Measurements from ENCODE around the gene DAZAP1.

DAZAP1 gene

DNA sequence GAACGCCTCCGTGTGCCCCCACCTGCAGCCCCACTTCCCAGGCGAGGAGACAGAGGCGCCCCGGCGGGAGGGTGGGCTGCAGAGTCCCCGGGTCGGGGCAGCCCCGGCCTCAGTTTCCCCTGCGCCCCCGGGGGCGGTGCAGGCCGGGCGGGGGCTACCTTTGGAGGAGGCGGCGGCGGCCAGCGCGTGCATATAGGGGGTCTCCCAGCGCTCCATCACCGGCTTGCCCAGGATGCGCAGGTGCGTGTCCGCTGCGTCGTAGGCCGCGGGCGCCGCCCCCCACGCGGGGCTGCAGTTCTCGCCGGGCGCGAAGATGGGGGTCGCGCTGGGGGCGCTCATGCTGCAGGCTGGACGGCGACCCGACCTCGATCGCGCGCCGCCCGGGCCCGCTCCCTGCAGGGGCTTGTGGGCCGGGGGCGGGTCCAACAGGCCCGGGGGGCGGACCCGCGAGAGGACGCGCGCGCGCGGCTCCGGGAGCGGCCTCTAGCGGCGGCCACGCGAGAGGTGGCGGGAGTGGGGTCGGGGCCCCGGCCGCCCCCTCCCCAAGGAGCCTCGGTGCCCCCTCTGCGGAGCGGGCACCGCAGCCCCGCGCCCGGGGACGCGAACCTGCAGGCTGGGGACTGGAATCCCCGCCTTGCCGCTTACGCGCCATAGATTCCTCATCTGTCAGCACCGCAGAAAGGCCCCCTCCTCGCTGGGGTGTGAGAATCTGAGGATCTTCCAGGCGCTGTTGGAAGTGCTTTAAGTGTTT is 6.1 kb upstream of the DAZAP1 start, which contains the start of gene GAMT:
Gene GAMT (minus strand): TSS at position 405 of the 751 bp plus-strand sequence. CDS start 66 bp downstream, at position 339.
- peaks cover 15 to 34% of the 10 kb centered on the region in 2 donors for H3K27me3 ChIP-seq (ENCODE audit: control insufficient read depth in 2 of 2, insufficient read depth in 2 of 2, low read length in 2 of 2)
- peak within 1 kb of the TSS; percentile 32 to 48 for H3K9ac ChIP-seq (ENCODE audit: low read depth in 1 of 2, low read length in 2 of 2)
- peak within 1 kb of the TSS; percentile 52 to 55 for H3K4me3 ChIP-seq (ENCODE audit: low read length in 2 of 2)
- H3K4me1 ChIP-seq (ENCODE audit: control insufficient read depth in 2 of 2, insufficient read depth in 2 of 2, low read length in 2 of 2), result peaks cover 8 to 17% of the 10 kb centered on the region in 2 donors
- no peaks in the 10 kb centered on the region for H3K9me3 ChIP-seq (ENCODE audit: control insufficient read depth in 2 of 2, low read length in 2 of 2)
- H3K27ac ChIP-seq (ENCODE audit: low read depth in 2 of 2, low read length in 2 of 2), result no peak within 1 kb of the TSS
- no peaks in the 10 kb centered on the region for H3K36me3 ChIP-seq (ENCODE audit: control insufficient read depth in 2 of 2, insufficient read depth in 2 of 2, low read length in 2 of 2)

DNA sequence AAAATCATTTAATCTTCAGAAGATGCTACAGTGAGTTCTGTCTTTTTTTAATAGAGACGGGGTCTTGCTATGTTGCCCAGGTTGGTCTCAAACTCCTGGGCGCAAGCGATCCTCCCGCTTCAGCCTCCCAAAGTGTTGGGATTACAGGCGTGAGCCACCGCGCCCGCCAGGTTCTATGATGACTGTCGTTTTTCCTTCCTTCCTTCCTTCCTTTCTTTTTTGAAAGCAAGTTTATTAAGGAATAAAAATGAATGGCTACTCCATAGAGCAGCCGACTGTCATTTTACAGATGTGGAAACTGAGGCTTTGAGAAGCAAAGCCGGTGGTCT is 5.5 kb upstream of the DAZAP1 start:
- H3K27ac ChIP-seq (ENCODE audit: low read depth in 2 of 2, low read length in 2 of 2), result no peak overlapping the region
- H3K27me3 ChIP-seq (ENCODE audit: control insufficient read depth in 2 of 2, insufficient read depth in 2 of 2, low read length in 2 of 2), result peaks cover 15 to 34% of the 10 kb centered on the region in 2 donors
- peak overlapping the region in 1 of 2 donors; percentile 55 for H3K4me3 ChIP-seq (ENCODE audit: low read length in 2 of 2)
- H3K4me1 ChIP-seq (ENCODE audit: control insufficient read depth in 2 of 2, insufficient read depth in 2 of 2, low read length in 2 of 2), result peaks cover 13 to 18% of the 10 kb centered on the region in 2 donors
- H3K9ac ChIP-seq (ENCODE audit: low read depth in 1 of 2, low read length in 2 of 2), result no peak overlapping the region
- H3K9me3 ChIP-seq (ENCODE audit: control insufficient read depth in 2 of 2, low read length in 2 of 2), result no peaks in the 10 kb centered on the region
- H3K36me3 ChIP-seq (ENCODE audit: control insufficient read depth in 2 of 2, insufficient read depth in 2 of 2, low read length in 2 of 2), result no peaks in the 10 kb centered on the region

- peaks cover 15 to 32% of the 10 kb centered on the region in 2 donors for H3K27me3 ChIP-seq (ENCODE audit: control insufficient read depth in 2 of 2, insufficient read depth in 2 of 2, low read length in 2 of 2)
- no peak overlapping the region for H3K9ac ChIP-seq (ENCODE audit: low read depth in 1 of 2, low read length in 2 of 2)
- H3K36me3 ChIP-seq (ENCODE audit: control insufficient read depth in 2 of 2, insufficient read depth in 2 of 2, low read length in 2 of 2), result no peaks in the 10 kb centered on the region
- H3K4me1 ChIP-seq (ENCODE audit: control insufficient read depth in 2 of 2, insufficient read depth in 2 of 2, low read length in 2 of 2), result peaks cover 13 to 16% of the 10 kb centered on the region in 2 donors
- no peak overlapping the region for H3K4me3 ChIP-seq (ENCODE audit: low read length in 2 of 2)
- no peak overlapping the region for H3K27ac ChIP-seq (ENCODE audit: low read depth in 2 of 2, low read length in 2 of 2)
- no peaks in the 10 kb centered on the region for H3K9me3 ChIP-seq (ENCODE audit: control insufficient read depth in 2 of 2, low read length in 2 of 2)
These were observed 4.8 kb upstream of the DAZAP1 start for GRCh38 chr19:1402411-1403070.

DNA sequence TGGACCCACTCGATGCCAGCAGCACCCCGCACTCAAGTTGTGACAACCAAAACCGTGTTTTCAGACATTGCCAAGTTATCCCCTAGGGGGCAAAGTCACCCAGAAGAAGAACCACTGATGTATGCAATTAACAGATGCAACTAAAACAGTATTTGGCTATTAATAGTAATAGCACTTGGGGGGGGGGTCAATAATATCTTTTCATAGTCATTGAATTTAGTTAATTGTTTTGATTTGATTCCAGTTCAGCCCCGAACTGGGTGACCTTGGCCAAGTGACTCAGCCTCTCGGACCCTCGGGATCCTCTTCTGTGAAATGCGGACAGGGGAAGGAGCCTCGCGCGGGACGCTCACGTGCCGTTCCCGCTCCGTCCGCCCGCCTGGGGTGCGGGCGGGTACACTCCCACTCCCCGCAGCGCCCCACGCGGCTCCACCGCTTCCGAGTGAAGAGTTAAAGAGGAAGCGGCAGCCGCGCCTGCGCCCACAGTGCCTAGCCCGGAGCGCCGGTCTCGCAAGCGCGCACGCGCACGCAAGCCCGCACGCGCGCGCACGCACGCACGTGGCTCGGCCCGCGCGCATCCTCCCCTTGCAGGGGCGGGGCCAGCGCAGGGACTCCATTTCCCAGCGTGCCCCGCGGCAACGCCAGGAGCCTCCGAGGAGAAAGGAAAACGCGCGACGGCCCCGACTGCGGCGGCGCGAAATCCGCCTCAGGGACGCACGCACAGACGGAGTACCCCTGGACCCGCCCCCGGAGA is 435 bp upstream of the DAZAP1 start:
- Histone ChIP-seq H3K4me3 (ENCODE audit: low read length in 2 of 2) (peak overlapping the region; percentile 74 to 82), H3K36me3 (ENCODE audit: control insufficient read depth in 2 of 2, insufficient read depth in 2 of 2, low read length in 2 of 2) (peaks cover 0 to 8% of the 10 kb centered on the region in 2 donors), H3K27ac (ENCODE audit: low read depth in 2 of 2, low read length in 2 of 2) (peak overlapping the region; percentile 71 to 74), H3K27me3 (ENCODE audit: control insufficient read depth in 2 of 2, insufficient read depth in 2 of 2, low read length in 2 of 2) (peaks cover under 1 to 11% of the 10 kb centered on the region in 2 donors), H3K4me1 (ENCODE audit: control insufficient read depth in 2 of 2, insufficient read depth in 2 of 2, low read length in 2 of 2) (peaks cover 29 to 34% of the 10 kb centered on the region in 2 donors), H3K9me3 (ENCODE audit: control insufficient read depth in 2 of 2, low read length in 2 of 2) (no peaks in the 10 kb centered on the region), H3K9ac (ENCODE audit: low read depth in 1 of 2, low read length in 2 of 2) (peak overlapping the region; percentile 41 to 71)

- peak overlapping the region; percentile 85 to 89 for H3K27ac ChIP-seq (ENCODE audit: low read depth in 2 of 2, low read length in 2 of 2)
- peak overlapping the region; percentile 80 to 82 for H3K4me3 ChIP-seq (ENCODE audit: low read length in 2 of 2)
- no peaks in the 10 kb centered on the region for H3K9me3 ChIP-seq (ENCODE audit: control insufficient read depth in 2 of 2, low read length in 2 of 2)
- H3K9ac ChIP-seq (ENCODE audit: low read depth in 1 of 2, low read length in 2 of 2), result peak overlapping the region; percentile 76 to 92
- peaks cover 7 to 19% of the 10 kb centered on the region in 2 donors for H3K36me3 ChIP-seq (ENCODE audit: control insufficient read depth in 2 of 2, insufficient read depth in 2 of 2, low read length in 2 of 2)
- no peaks in the 10 kb centered on the region for H3K27me3 ChIP-seq (ENCODE audit: control insufficient read depth in 2 of 2, insufficient read depth in 2 of 2, low read length in 2 of 2)
- peaks cover 29 to 40% of the 10 kb centered on the region in 2 donors for H3K4me1 ChIP-seq (ENCODE audit: control insufficient read depth in 2 of 2, insufficient read depth in 2 of 2, low read length in 2 of 2)
These were observed 1.2 kb downstream of the DAZAP1 start for GRCh38 chr19:1408300-1409203.

DNA sequence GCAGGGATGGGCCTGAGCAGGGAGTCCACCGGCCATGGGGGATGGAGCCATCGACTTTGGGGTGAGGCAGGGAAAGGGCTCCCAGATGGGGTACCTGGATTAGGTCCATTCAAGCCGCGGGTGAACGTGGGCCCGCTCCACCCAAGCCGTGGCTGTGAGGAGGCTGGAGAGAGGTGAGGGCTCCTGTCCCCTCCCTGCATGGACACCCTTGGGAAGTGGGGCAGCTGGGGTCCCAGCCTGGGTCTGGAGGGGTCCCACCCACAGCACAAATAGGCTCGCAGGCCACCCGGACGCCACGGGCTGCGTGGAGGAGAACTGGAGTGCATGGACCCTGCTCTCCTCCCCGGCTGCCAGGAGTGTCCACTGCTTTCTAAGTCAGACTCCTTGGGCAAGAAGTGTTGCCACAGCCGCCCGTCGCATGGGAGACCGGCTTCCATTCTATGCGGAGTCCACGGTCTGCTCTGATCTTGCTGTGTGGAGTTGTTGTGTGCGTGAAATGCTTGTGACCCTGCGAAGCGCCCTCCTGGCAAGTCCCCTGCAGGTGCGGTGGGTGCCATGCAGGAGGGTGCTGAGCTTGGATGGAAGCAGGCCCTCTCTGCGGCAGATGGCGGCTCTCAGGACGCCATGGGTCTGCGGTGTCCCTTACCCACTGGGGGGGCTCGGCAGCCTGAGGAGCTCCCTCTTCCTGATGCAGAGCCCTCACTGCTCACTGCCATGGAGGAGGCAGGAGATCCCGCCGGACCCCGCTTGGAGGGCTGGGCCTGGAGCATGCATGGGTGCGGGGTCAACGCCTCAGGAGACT is 2.0 kb downstream of the DAZAP1 start:
- H3K9ac ChIP-seq (ENCODE audit: low read depth in 1 of 2, low read length in 2 of 2), result peak overlapping the region; percentile 76 to 92
- no peaks in the 10 kb centered on the region for H3K9me3 ChIP-seq (ENCODE audit: control insufficient read depth in 2 of 2, low read length in 2 of 2)
- peaks cover 7 to 21% of the 10 kb centered on the region in 2 donors for H3K36me3 ChIP-seq (ENCODE audit: control insufficient read depth in 2 of 2, insufficient read depth in 2 of 2, low read length in 2 of 2)
- peaks cover 29 to 40% of the 10 kb centered on the region in 2 donors for H3K4me1 ChIP-seq (ENCODE audit: control insufficient read depth in 2 of 2, insufficient read depth in 2 of 2, low read length in 2 of 2)
- peak overlapping the region; percentile 80 to 82 for H3K4me3 ChIP-seq (ENCODE audit: low read length in 2 of 2)
- no peaks in the 10 kb centered on the region for H3K27me3 ChIP-seq (ENCODE audit: control insufficient read depth in 2 of 2, insufficient read depth in 2 of 2, low read length in 2 of 2)
- H3K27ac ChIP-seq (ENCODE audit: low read depth in 2 of 2, low read length in 2 of 2), result peak overlapping the region; percentile 85 to 89

- Histone ChIP-seq H3K9ac (ENCODE audit: low read depth in 1 of 2, low read length in 2 of 2) (no peak overlapping the region), H3K9me3 (ENCODE audit: control insufficient read depth in 2 of 2, low read length in 2 of 2) (no peaks in the 10 kb centered on the region), H3K27ac (ENCODE audit: low read depth in 2 of 2, low read length in 2 of 2) (no peak overlapping the region), H3K36me3 (ENCODE audit: control insufficient read depth in 2 of 2, insufficient read depth in 2 of 2, low read length in 2 of 2) (peaks cover 7 to 21% of the 10 kb centered on the region in 2 donors), H3K4me1 (ENCODE audit: control insufficient read depth in 2 of 2, insufficient read depth in 2 of 2, low read length in 2 of 2) (peaks cover 35 to 45% of the 10 kb centered on the region in 2 donors), H3K4me3 (ENCODE audit: low read length in 2 of 2) (no peak overlapping the region), H3K27me3 (ENCODE audit: control insufficient read depth in 2 of 2, insufficient read depth in 2 of 2, low read length in 2 of 2) (no peaks in the 10 kb centered on the region)
These were observed 2.9 kb downstream of the DAZAP1 start for GRCh38 chr19:1410136-1410786.

- Histone ChIP-seq H3K36me3 (ENCODE audit: control insufficient read depth in 2 of 2, insufficient read depth in 2 of 2, low read length in 2 of 2) (peaks cover 7 to 21% of the 10 kb centered on the region in 2 donors), H3K9me3 (ENCODE audit: control insufficient read depth in 2 of 2, low read length in 2 of 2) (no peaks in the 10 kb centered on the region), H3K4me1 (ENCODE audit: control insufficient read depth in 2 of 2, insufficient read depth in 2 of 2, low read length in 2 of 2) (peaks cover 40 to 49% of the 10 kb centered on the region in 2 donors), H3K27me3 (ENCODE audit: control insufficient read depth in 2 of 2, insufficient read depth in 2 of 2, low read length in 2 of 2) (no peaks in the 10 kb centered on the region), H3K9ac (ENCODE audit: low read depth in 1 of 2, low read length in 2 of 2) (no peak overlapping the region), H3K4me3 (ENCODE audit: low read length in 2 of 2) (no peak overlapping the region), H3K27ac (ENCODE audit: low read depth in 2 of 2, low read length in 2 of 2) (no peak overlapping the region)
These were observed 3.4 kb downstream of the DAZAP1 start for GRCh38 chr19:1410789-1411188.

Data from mucosa of rectum (tissue), 2 donors.